ENCODE data around the gene ANAPC5. TPM values are rescaled to one million over a fixed set of nuclear protein-coding genes. Genes with fewer than 3 reads are reported as not detected.
A peak's percentile ranks its signal among the peaks of the same experiment; 100 is the strongest.

The ANAPC5 gene
- total RNA-seq, 1 experiment from 2014 or later: 153 TPM

DNA sequence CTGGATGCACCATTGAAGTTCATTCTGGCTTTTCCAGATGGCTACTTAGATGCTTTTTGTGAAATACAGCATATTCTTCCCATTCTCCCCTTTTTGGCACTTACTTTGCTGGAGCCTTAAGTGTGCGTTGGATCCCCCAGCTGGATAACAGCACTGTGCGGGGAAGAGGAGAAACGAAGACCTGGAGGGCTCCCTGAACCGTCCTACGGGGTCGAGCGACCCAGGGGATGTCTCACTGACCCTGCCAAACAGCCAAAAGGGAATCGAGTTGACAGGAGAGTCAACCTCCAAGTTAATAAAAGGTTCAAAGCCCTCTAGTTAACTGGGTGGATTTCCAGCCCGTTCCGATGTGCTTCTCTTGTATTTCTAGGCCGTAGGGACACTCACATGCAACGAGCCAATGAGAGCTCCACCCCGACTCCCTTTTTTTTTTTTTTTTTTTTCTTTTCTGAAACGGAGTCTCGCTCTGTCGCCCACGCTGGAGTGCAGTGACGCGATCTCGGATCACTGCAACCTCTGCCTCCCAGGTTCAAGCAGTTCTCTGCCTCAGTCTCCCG, 54.7 kb downstream of the ANAPC5 start:
- Mint-ChIP-seq H3K4me1 (ENCODE audit: low read depth, unreplicated experiment) (no peaks in the 10 kb centered on the region), H3K27me3 (ENCODE audit: unreplicated experiment) (no peaks in the 10 kb centered on the region), H3K9me3 (ENCODE audit: low read depth, unreplicated experiment) (no peaks in the 10 kb centered on the region), H3K4me3 (ENCODE audit: low read depth, unreplicated experiment) (peak overlapping the region; percentile 88), H3K27ac (ENCODE audit: unreplicated experiment) (no peak overlapping the region), H3K36me3 (ENCODE audit: insufficient read depth, unreplicated experiment) (peaks cover 26% of the 10 kb centered on the region)
- CTCF ChIA-PET: interaction anchor here (0.6 to 0.8 kb wide), 2 partner anchors 19 to 1150 kb away, joined by 6 to 7 read pairs; no protein-coding TSS in a partner anchor
- intact Hi-C loops (cut with micrococcal nuclease; ENCODE audit: unreplicated experiment): no loop called here
- TF ChIP-seq, protein P1, sequence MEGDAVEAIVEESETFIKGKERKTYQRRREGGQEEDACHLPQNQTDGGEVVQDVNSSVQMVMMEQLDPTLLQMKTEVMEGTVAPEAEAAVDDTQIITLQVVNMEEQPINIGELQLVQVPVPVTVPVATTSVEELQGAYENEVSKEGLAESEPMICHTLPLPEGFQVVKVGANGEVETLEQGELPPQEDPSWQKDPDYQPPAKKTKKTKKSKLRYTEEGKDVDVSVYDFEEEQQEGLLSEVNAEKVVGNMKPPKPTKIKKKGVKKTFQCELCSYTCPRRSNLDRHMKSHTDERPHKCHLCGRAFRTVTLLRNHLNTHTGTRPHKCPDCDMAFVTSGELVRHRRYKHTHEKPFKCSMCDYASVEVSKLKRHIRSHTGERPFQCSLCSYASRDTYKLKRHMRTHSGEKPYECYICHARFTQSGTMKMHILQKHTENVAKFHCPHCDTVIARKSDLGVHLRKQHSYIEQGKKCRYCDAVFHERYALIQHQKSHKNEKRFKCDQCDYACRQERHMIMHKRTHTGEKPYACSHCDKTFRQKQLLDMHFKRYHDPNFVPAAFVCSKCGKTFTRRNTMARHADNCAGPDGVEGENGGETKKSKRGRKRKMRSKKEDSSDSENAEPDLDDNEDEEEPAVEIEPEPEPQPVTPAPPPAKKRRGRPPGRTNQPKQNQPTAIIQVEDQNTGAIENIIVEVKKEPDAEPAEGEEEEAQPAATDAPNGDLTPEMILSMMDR (IDR thresholded peaks at IDR 0.05; ENCODE audit: unreplicated experiment): no peak
- no peak for DNase-seq
- no TSS peak for BruUV-seq (replicated peaks)

DNA sequence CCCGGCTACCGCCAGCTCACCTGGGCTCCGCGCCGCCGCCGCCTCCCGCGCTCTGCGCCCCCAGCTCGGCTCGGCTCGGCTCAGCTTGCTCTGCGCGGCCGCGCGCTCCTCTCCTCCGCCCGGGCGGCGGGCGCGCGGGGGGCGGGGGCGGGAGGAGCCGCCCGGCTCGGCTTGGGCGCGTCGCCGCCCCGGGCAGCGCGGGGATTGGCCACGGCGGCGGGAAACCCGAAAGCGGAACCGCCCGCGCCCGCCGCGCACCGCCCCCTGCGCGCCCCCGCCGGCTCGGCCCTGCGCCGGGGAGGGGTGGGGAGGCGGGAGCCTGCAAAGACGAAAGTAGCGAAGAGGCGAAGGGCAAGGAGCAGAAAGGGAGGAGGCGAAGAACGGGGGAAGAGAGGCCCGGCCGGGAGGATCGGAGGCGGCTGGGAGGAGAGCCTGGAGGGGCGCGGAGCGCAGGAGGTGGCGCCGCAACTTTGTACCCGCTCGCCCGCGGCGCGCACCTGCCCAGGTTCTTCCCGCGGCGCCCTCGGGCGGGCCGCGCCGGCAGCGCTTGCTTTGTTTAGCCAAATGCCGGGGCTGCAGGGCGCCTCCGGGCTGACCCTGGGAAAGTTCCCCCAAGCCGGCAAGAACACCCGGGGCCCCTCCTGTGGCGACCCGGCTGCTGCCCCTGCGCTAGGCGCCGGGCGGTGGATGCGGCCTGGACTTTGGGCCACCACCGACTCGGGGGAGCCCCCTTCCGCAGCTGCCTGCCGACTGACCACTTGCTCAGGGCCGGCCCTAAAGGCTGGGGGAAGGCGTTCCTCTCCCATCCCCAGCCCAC, 55.4 kb downstream of the ANAPC5 start, which contains the start of gene CAMKK2:
TSS of gene CAMKK2 (minus strand) at position 92 of the 817 bp plus-strand sequence. CDS start 22,183 bp downstream, outside the sequence.
- Mint-ChIP-seq H3K27me3 (ENCODE audit: unreplicated experiment) (no peaks in the 10 kb centered on the region), H3K27ac (ENCODE audit: unreplicated experiment) (peak within 1 kb of the TSS; percentile 50), H3K36me3 (ENCODE audit: insufficient read depth, unreplicated experiment) (peaks cover 26% of the 10 kb centered on the region), H3K4me3 (ENCODE audit: low read depth, unreplicated experiment) (peak within 1 kb of the TSS; percentile 88), H3K9me3 (ENCODE audit: low read depth, unreplicated experiment) (no peaks in the 10 kb centered on the region), H3K4me1 (ENCODE audit: low read depth, unreplicated experiment) (no peaks in the 10 kb centered on the region)
- BruUV-seq (replicated peaks): no TSS peak
- intact Hi-C loops (cut with micrococcal nuclease; ENCODE audit: unreplicated experiment): no loop called here
- TF ChIP-seq, protein P1 (IDR thresholded peaks at IDR 0.05; ENCODE audit: unreplicated experiment): no peak
- CTCF ChIA-PET: interaction anchor here (0.6 to 1.5 kb wide), 2 partner anchors 24 to 1150 kb away, joined by 3 to 7 read pairs; no protein-coding TSS in a partner anchor
- DNase-seq: peak; percentile 94

DNA sequence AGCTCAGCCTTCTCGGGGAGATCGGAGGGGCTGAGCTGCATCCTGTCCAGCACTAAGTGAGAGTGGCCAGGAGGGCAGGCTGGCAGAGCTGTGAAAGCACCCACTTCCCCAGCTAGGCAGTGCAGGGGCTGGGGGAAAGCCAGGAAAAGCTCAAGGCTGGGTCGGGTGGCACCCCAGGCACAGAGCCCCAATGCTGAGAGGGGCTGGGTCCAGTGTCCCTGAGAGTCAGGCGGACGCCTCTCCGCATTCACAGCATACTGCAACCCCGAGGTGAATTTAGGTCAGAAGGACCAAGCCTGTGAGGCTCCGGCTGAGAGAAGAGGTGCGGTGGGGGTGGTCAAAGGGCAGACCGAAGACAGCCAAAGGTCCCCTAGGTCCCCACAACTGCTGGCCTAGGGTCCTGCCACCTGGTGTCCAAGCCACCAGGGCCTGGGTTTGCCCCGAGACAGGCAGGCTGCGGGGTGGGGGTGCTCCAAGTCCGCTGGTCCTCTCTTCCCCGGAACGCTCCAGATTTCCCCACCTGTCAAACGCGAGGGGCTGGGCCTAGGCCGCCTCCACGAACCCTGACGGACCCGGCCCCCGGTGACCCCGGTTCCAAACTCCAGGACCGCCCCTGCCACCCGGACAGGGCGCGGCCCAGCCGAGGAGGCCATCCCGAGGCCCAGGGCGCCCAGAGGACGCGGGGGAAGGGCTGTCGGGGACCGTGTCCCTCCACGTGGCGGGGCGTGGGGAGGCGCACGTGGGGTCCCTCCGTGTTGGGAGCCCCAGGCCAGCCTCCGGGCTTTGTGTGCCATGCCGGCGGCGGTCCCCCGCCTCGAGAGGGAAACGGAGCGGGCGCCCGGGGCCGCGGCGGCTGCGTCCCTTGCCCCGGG, 56.2 kb downstream of the ANAPC5 start:
- TF ChIP-seq, protein P1 (IDR thresholded peaks at IDR 0.05; ENCODE audit: unreplicated experiment): no peak
- CTCF ChIA-PET: interaction anchor here (0.6 to 1.5 kb wide), 2 partner anchors 23 to 26 kb away, joined by 3 read pairs; no protein-coding TSS in a partner anchor

More for the DNA sequence above, 56.2 kb downstream of the ANAPC5 start:
- Mint-ChIP-seq H3K36me3 (ENCODE audit: insufficient read depth, unreplicated experiment) (peaks cover 26% of the 10 kb centered on the region), H3K9me3 (ENCODE audit: low read depth, unreplicated experiment) (no peaks in the 10 kb centered on the region), H3K27me3 (ENCODE audit: unreplicated experiment) (no peaks in the 10 kb centered on the region), H3K27ac (ENCODE audit: unreplicated experiment) (peak overlapping the region; percentile 50), H3K4me3 (ENCODE audit: low read depth, unreplicated experiment) (peak overlapping the region; percentile 88), H3K4me1 (ENCODE audit: low read depth, unreplicated experiment) (no peaks in the 10 kb centered on the region)
- intact Hi-C loops (cut with micrococcal nuclease; ENCODE audit: unreplicated experiment): no loop called here
- peak; percentile 43 for DNase-seq
- no TSS peak for BruUV-seq (replicated peaks)

All from Calu3 (cell line).